Measurements from ENCODE around the gene NFAM1. TPM values are rescaled to one million over a fixed set of nuclear protein-coding genes. Genes with fewer than 3 reads are reported as not detected.
A peak's percentile ranks its signal among the peaks of the same experiment; 100 is the strongest.

Gene NFAM1
- 1 to 10 TPM; 3.7 to 6.7 TPM for total RNA-seq
- long read RNA-seq, donor 1, partial matches to known transcripts = 0 of 1 reads
- long read RNA-seq, donor 1, other reads (novel, unspliced or antisense) = 1 of 1 reads
- long read RNA-seq, donor 2 = 0 reads

- intact Hi-C loops (cut with DNase I) = loop anchor here in 1 of 2 donors (10.0 kb wide), 1 partner anchor 467 kb away; the partner anchor contains the start of gene SEPTIN3
- peak; percentile 93 for DNase-seq (ENCODE audit: low spot score)
Observed at GRCh38 chr22:42432020-42432596, at the start of gene NFAM1. Gene NFAM1, minus strand, starts transcription at chr22:42432403. Its CDS starts 46 bp downstream, at chr22:42432357.

GRCh38 chr22:42475122-42475521, 42.9 kb upstream of the NFAM1 start:
- intact Hi-C loops (cut with DNase I) = no loop called here
- DNase-seq (ENCODE audit: low spot score) = peak; percentile 29

- no peak for DNase-seq (ENCODE audit: low spot score)
- intact Hi-C loops (cut with DNase I) = no loop called here
Observed at GRCh38 chr22:42473484-42474193, 41.4 kb upstream of the NFAM1 start.

- DNase-seq (ENCODE audit: low spot score) = peak; percentile 52
- intact Hi-C loops (cut with DNase I) = no loop called here
Observed at GRCh38 chr22:42472671-42473070, 40.5 kb upstream of the NFAM1 start.

- no peak for DNase-seq (ENCODE audit: low spot score)
- intact Hi-C loops (cut with DNase I) = no loop called here
Observed at GRCh38 chr22:42471441-42471840, 39.2 kb upstream of the NFAM1 start.

GRCh38 chr22:42470366-42471082, 38.3 kb upstream of the NFAM1 start:
- intact Hi-C loops (cut with DNase I) = no loop called here
- DNase-seq (ENCODE audit: low spot score) = no peak

- no peak for DNase-seq (ENCODE audit: low spot score)
- intact Hi-C loops (cut with DNase I) = no loop called here
Observed at GRCh38 chr22:42468841-42469240, 36.6 kb upstream of the NFAM1 start.

- DNase-seq (ENCODE audit: low spot score) = no peak
- intact Hi-C loops (cut with DNase I) = no loop called here
Observed at GRCh38 chr22:42462016-42462415, 29.8 kb upstream of the NFAM1 start.

GRCh38 chr22:42461511-42461910, 29.3 kb upstream of the NFAM1 start:
- intact Hi-C loops (cut with DNase I) = no loop called here
- DNase-seq (ENCODE audit: low spot score) = no peak

- intact Hi-C loops (cut with DNase I) = loop anchor here in 1 of 2 donors (2.0 kb wide), 1 partner anchor 17 kb away; no protein-coding TSS in a partner anchor
- DNase-seq (ENCODE audit: low spot score) = no peak
Observed at GRCh38 chr22:42459287-42460063, 27.3 kb upstream of the NFAM1 start.

- intact Hi-C loops (cut with DNase I) = no loop called here
- no peak for DNase-seq (ENCODE audit: low spot score)
Observed at GRCh38 chr22:42452916-42453315, 20.7 kb upstream of the NFAM1 start.

GRCh38 chr22:42452456-42452855, 20.3 kb upstream of the NFAM1 start:
- DNase-seq (ENCODE audit: low spot score) = no peak

GRCh38 chr22:42451499-42452145, 19.4 kb upstream of the NFAM1 start:
- intact Hi-C loops (cut with DNase I) = no loop called here
- no peak for DNase-seq (ENCODE audit: low spot score)

More at GRCh38 chr22:42452456-42452855, 20.3 kb upstream of the NFAM1 start:
- intact Hi-C loops (cut with DNase I) = no loop called here

- intact Hi-C loops (cut with DNase I) = no loop called here
- DNase-seq (ENCODE audit: low spot score) = no peak
Observed at GRCh38 chr22:42450862-42451261, 18.7 kb upstream of the NFAM1 start.

- intact Hi-C loops (cut with DNase I) = no loop called here
- no peak for DNase-seq (ENCODE audit: low spot score)
Observed at GRCh38 chr22:42446151-42446550, 13.9 kb upstream of the NFAM1 start.

- intact Hi-C loops (cut with DNase I) = loop anchor here in 1 of 2 donors (5.0 kb wide), 1 partner anchor 352 kb away; the partner anchor contains the start of gene NDUFA6
- DNase-seq (ENCODE audit: low spot score) = peak; percentile 94
Observed at GRCh38 chr22:42444077-42444904, 12.1 kb upstream of the NFAM1 start.

GRCh38 chr22:42443240-42444076, 11.3 kb upstream of the NFAM1 start:
- intact Hi-C loops (cut with DNase I) = loop anchor here in 1 of 2 donors (5.0 kb wide), 1 partner anchor 351 kb away; the partner anchor contains the start of gene NDUFA6
- DNase-seq (ENCODE audit: low spot score) = no peak
